H7 (cell line): ENCODE results near the gene NOP10. TPM values are rescaled to one million over a fixed set of nuclear protein-coding genes. Genes with fewer than 3 reads are reported as not detected.

Experiments used
- total RNA-seq: library from RNA; depleted of rRNA; stranded (reverse); fragments of >200 nt; shearing (Covaris generic); gene quantifications from 2 replicates; pipeline ENCODE4 v1.2.3, GENCODE V29; 2014; rRNA removed

The NOP10 gene
- total RNA-seq, 1 experiment from 2014 or later, result 339 TPM

Other genes with a start within 250 kb of the NOP10 start
- 17.0 and 30.1 TPM in 2 replicates for gene EMC7, start 241.3 kb downstream of the NOP10 start, total RNA-seq
- gene PGBD4, start 241.1 kb downstream of the NOP10 start, total RNA-seq, result 0.55 and 0.69 TPM in 2 replicates
- gene KATNBL1, start 133.0 kb downstream of the NOP10 start, total RNA-seq, result 44.6 and 53.3 TPM in 2 replicates
- gene EMC4, start 118.1 kb downstream of the NOP10 start, total RNA-seq, result 78.1 and 90.2 TPM in 2 replicates
- 4.9 and 8.5 TPM in 2 replicates for gene SLC12A6, start 5.4 kb downstream of the NOP10 start, total RNA-seq
- gene NUTM1, start 179 bp upstream of the NOP10 start, total RNA-seq, result 0.26 and 0.28 TPM in 2 replicates
- 49.2 and 57.5 TPM in 2 replicates for gene LPCAT4, start 24.1 kb upstream of the NOP10 start, total RNA-seq
- 9.7 and 16.7 TPM in 2 replicates for gene GOLGA8A, start 94.7 kb upstream of the NOP10 start, total RNA-seq
- gene GOLGA8B, start 240.5 kb upstream of the NOP10 start, total RNA-seq, result 18.8 and 21.9 TPM in 2 replicates